SJCRH30 (cell line): ENCODE measurements around the gene NME7. TPM values are rescaled to one million over a fixed set of nuclear protein-coding genes. Genes with fewer than 3 reads are reported as not detected.
"Not testable (repeated sequence)": the region's sequence is repeated elsewhere in the genome, so short reads cannot be mapped to it uniquely, and the experiment has no call there.

Source experiments
- DNase-seq, 2 experiments: peaks; one replicate each; pipeline ENCODE4 v3.0.0-alpha.2; 2015 to 2020
- H3K27ac ChIP-seq: fragments of 250-450 bp; sonication (Bioruptor Pico); 2 replicates; pipeline ENCODE4 v1.5.1; 2020; ENCODE audit warnings: mild to moderate bottlenecking, moderate library complexity
- H3K27me3 ChIP-seq: fragments of 250-450 bp; sonication (Bioruptor Pico); 2 replicates; pipeline ENCODE4 v1.5.1; 2020; ENCODE audit warnings: mild to moderate bottlenecking, moderate library complexity
- H3K36me3 ChIP-seq: fragments of 250-450 bp; sonication (Bioruptor Pico); 2 replicates; pipeline ENCODE4 v1.5.1; 2020; ENCODE audit warnings: mild to moderate bottlenecking, moderate library complexity
- H3K4me1 ChIP-seq: fragments of 250-450 bp; sonication (Bioruptor Pico); 2 replicates; pipeline ENCODE4 v1.5.1; 2020; ENCODE audit warnings: mild to moderate bottlenecking, moderate library complexity
- H3K4me3 ChIP-seq: fragments of 250-450 bp; sonication (Bioruptor Pico); 2 replicates; pipeline ENCODE4 v1.5.1; 2020; ENCODE audit warnings: mild to moderate bottlenecking, moderate library complexity
- H3K9me3 ChIP-seq: fragments of 250-450 bp; sonication (Bioruptor Pico); replicated peaks from 2 replicates; pipeline ENCODE4 v1.5.1; 2020; ENCODE audit warnings: mild to moderate bottlenecking, moderate library complexity
- total RNA-seq: library from RNA; depleted of rRNA; stranded (reverse); fragments of >200 nt; shearing (Covaris generic); gene quantifications from 2 replicates; pipeline ENCODE4 v1.2.3, GENCODE V29; 2014; rRNA removed

The NME7 gene
- 15.5 and 20.7 TPM in 2 replicates for total RNA-seq

GRCh38 chr1:169367686-169368405 is at the start of gene NME7, which contains the start of gene BLZF1:
Gene NME7 (minus strand): TSS chr1:169367797. CDS start chr1:169367710, 87 bp downstream.
Gene BLZF1 (plus strand): TSS chr1:169368195. CDS start chr1:169369523, 1,328 bp downstream.
- Histone ChIP-seq H3K27me3 (no peaks in the 10 kb centered on the region), H3K36me3 (peaks cover 2% of the 10 kb centered on the region), H3K4me3 (peak within 1 kb of the TSS; percentile 88), H3K27ac (peak within 1 kb of the TSS; percentile 87), H3K9me3 (peaks cover 4% of the 10 kb centered on the region), H3K4me1 (no peaks in the 10 kb centered on the region; the same call in 1 of the 2 replicates)
- peak; percentile 94 to 96 for DNase-seq

- H3K27me3 ChIP-seq: no peaks in the 10 kb centered on the region
- H3K9me3 ChIP-seq: no peaks in the 10 kb centered on the region
- no peaks in the 10 kb centered on the region for H3K4me1 ChIP-seq
- no peak overlapping the region for H3K27ac ChIP-seq
- no peak overlapping the region for H3K4me3 ChIP-seq
- no peak for DNase-seq
- H3K36me3 ChIP-seq: no peaks in the 10 kb centered on the region
These were observed 47.4 kb upstream of the NME7 start for GRCh38 chr1:169414952-169415351.

GRCh38 chr1:169408340-169408739 is 40.7 kb upstream of the NME7 start:
- not testable (repeated sequence) for H3K4me3 ChIP-seq, H3K9me3 ChIP-seq, H3K27me3 ChIP-seq, H3K27ac ChIP-seq, DNase-seq, H3K36me3 ChIP-seq, H3K4me1 ChIP-seq

- H3K27me3 ChIP-seq, H3K36me3 ChIP-seq, DNase-seq, H3K4me3 ChIP-seq, H3K9me3 ChIP-seq, H3K4me1 ChIP-seq, H3K27ac ChIP-seq: not testable (repeated sequence)
These were observed 35.0 kb upstream of the NME7 start for GRCh38 chr1:169402578-169402977.

GRCh38 chr1:169395955-169396354 is 28.4 kb upstream of the NME7 start:
- Histone ChIP-seq H3K27ac (no peak overlapping the region), H3K36me3 (peaks cover 1% of the 10 kb centered on the region), H3K9me3 (no peaks in the 10 kb centered on the region), H3K4me1 (no peaks in the 10 kb centered on the region), H3K4me3 (no peak overlapping the region), H3K27me3 (no peaks in the 10 kb centered on the region)
- DNase-seq: no peak

- no peaks in the 10 kb centered on the region for H3K4me1 ChIP-seq
- H3K9me3 ChIP-seq: no peaks in the 10 kb centered on the region
- no peak overlapping the region for H3K27ac ChIP-seq
- no peak overlapping the region for H3K4me3 ChIP-seq
- no peaks in the 10 kb centered on the region for H3K27me3 ChIP-seq
- DNase-seq: no peak
- H3K36me3 ChIP-seq: peaks cover 19% of the 10 kb centered on the region
These were observed 24.8 kb upstream of the NME7 start for GRCh38 chr1:169392406-169392805.

- no peak for DNase-seq
- Histone ChIP-seq H3K36me3 (peaks cover 27% of the 10 kb centered on the region), H3K4me3 (no peak overlapping the region), H3K9me3 (no peaks in the 10 kb centered on the region), H3K27ac (no peak overlapping the region), H3K4me1 (no peaks in the 10 kb centered on the region), H3K27me3 (no peaks in the 10 kb centered on the region)
These were observed 22.7 kb upstream of the NME7 start for GRCh38 chr1:169390303-169390702.

GRCh38 chr1:169387399-169387798 is 19.8 kb upstream of the NME7 start:
- H3K9me3 ChIP-seq: no peaks in the 10 kb centered on the region
- H3K4me3 ChIP-seq: no peak overlapping the region
- H3K27me3 ChIP-seq: no peaks in the 10 kb centered on the region
- DNase-seq: no peak
- H3K27ac ChIP-seq: no peak overlapping the region
- no peaks in the 10 kb centered on the region for H3K4me1 ChIP-seq
- peaks cover 30% of the 10 kb centered on the region for H3K36me3 ChIP-seq

GRCh38 chr1:169383449-169383848 is 15.9 kb upstream of the NME7 start:
- Histone ChIP-seq H3K36me3 (peaks cover 33% of the 10 kb centered on the region), H3K4me1 (no peaks in the 10 kb centered on the region; the same call in 1 of the 2 replicates), H3K4me3 (no peak overlapping the region), H3K27ac (no peak overlapping the region), H3K27me3 (no peaks in the 10 kb centered on the region), H3K9me3 (no peaks in the 10 kb centered on the region)
- DNase-seq: no peak

GRCh38 chr1:169381162-169381561 is 13.6 kb upstream of the NME7 start:
- H3K27me3 ChIP-seq: no peaks in the 10 kb centered on the region
- H3K27ac ChIP-seq: no peak overlapping the region
- H3K36me3 ChIP-seq: peaks cover 32% of the 10 kb centered on the region
- H3K9me3 ChIP-seq: no peaks in the 10 kb centered on the region
- H3K4me1 ChIP-seq: no peaks in the 10 kb centered on the region; the same call in 1 of the 2 replicates
- no peak overlapping the region for H3K4me3 ChIP-seq
- DNase-seq: no peak

- Histone ChIP-seq H3K9me3 (no peaks in the 10 kb centered on the region), H3K4me1 (no peaks in the 10 kb centered on the region; the same call in 1 of the 2 replicates), H3K4me3 (no peak overlapping the region), H3K27ac (no peak overlapping the region), H3K27me3 (no peaks in the 10 kb centered on the region), H3K36me3 (peaks cover 7% of the 10 kb centered on the region)
- DNase-seq: no peak
These were observed 3.8 kb upstream of the NME7 start for GRCh38 chr1:169371404-169371803.

GRCh38 chr1:169368406-169368769 is 791 bp upstream of the NME7 start:
- Histone ChIP-seq H3K27ac (peak overlapping the region; percentile 87), H3K4me1 (no peaks in the 10 kb centered on the region; the same call in 1 of the 2 replicates), H3K27me3 (no peaks in the 10 kb centered on the region), H3K4me3 (peak overlapping the region; percentile 88), H3K9me3 (peaks cover 4% of the 10 kb centered on the region), H3K36me3 (peaks cover 5% of the 10 kb centered on the region)
- DNase-seq: peak in 1 of 2 experiments; percentile 9

- Histone ChIP-seq H3K27me3 (no peaks in the 10 kb centered on the region), H3K9me3 (peaks cover 4% of the 10 kb centered on the region), H3K27ac (peak overlapping the region; percentile 87; the same call in 1 of the 2 replicates), H3K4me3 (peak overlapping the region; percentile 88), H3K36me3 (0 out of 2 replicates have a peak, but pooled peaks cover 2% of the 10 kb centered on the region), H3K4me1 (no peaks in the 10 kb centered on the region; the same call in 1 of the 2 replicates)
- no peak for DNase-seq
These were observed 406 bp downstream of the NME7 start for GRCh38 chr1:169367096-169367685.

GRCh38 chr1:169364948-169365347 is 2.6 kb downstream of the NME7 start:
- no peaks in the 10 kb centered on the region for H3K27me3 ChIP-seq
- no peak overlapping the region for H3K27ac ChIP-seq
- DNase-seq: no peak

GRCh38 chr1:169363046-169363730 is 4.4 kb downstream of the NME7 start:
- DNase-seq: no peak
- H3K9me3 ChIP-seq: peaks cover 4% of the 10 kb centered on the region
- no peak overlapping the region for H3K4me3 ChIP-seq
- no peaks in the 10 kb centered on the region for H3K4me1 ChIP-seq
- peak overlapping the region; percentile 16; the same call in 1 of the 2 replicates for H3K27ac ChIP-seq
- no peaks in the 10 kb centered on the region for H3K36me3 ChIP-seq
- no peaks in the 10 kb centered on the region for H3K27me3 ChIP-seq

More at GRCh38 chr1:169364948-169365347, 2.6 kb downstream of the NME7 start:
- no peaks in the 10 kb centered on the region; the same call in 1 of the 2 replicates for H3K4me1 ChIP-seq
- H3K4me3 ChIP-seq: no peak overlapping the region
- no peaks in the 10 kb centered on the region for H3K36me3 ChIP-seq
- peaks cover 4% of the 10 kb centered on the region for H3K9me3 ChIP-seq
